ENCODE measurements around the gene ASS1.
"Not testable (repeated sequence)": the region's sequence is repeated elsewhere in the genome, so short reads cannot be mapped to it uniquely, and the experiment has no call there.

ASS1 gene

DNA sequence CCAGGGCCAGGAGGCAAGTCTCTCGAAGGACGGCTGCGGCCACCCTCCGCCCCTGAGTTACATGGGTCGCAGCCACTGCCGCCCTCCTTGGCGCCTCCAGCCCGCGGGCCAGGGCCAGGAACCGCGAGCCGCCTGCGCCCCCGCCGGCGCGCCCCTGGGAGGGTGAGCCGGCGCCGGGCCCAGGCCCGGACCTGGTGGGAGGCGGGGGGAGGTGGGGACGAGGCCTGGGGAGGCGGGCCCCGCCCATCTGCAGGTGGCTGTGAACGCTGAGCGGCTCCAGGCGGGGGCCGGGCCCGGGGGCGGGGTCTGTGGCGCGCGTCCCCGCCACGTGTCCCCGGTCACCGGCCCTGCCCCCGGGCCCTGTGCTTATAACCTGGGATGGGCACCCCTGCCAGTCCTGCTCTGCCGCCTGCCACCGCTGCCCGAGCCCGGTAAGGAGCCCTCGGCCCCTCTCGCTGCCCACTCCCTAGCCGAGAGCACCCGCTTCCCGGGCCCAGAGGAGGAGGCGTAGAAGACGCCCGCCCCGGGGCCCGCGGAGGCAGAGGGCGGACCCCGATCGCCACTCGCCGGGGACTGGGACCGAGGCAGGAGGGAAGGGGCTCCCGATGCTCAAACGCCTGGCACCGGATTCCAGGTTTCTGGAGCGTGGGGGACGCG, at the start of gene ASS1:
ASS1 (plus strand) TSS at position 397 of the 657 bp plus-strand sequence. CDS start 7,268 bp downstream, outside the sequence.
- DNase-seq, result peak; percentile 69

DNA sequence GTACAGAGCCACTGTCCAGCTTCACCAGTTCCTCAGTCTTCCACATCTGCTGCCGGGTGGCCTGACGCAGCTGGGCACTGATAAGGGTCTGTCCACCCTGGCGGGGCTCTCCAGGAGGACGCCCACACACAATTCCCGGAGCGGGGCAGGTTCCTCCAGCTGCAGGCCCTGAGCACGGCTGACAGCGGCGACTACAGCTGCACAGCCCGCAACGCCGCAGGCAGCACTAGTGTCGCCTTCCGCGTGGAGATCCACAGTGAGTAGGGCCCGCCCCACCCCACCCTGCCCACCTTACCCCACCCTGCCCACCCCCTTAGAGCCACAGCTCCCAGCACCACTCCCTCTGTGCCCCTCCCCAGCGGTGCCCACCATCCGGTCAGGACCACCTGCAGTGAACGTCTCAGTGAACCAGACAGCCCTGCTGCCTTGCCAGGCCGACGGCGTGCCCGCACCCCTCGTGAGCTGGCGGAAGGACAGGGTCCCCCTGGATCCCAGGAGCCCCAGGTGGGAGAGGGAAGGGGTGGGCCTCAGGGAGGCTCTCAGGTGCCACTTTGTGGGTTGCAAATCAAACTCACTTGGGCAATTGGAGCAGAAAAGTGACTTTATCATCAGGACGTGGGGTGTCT, 48.8 kb upstream of the ASS1 start:
- no peak for DNase-seq

DNA sequence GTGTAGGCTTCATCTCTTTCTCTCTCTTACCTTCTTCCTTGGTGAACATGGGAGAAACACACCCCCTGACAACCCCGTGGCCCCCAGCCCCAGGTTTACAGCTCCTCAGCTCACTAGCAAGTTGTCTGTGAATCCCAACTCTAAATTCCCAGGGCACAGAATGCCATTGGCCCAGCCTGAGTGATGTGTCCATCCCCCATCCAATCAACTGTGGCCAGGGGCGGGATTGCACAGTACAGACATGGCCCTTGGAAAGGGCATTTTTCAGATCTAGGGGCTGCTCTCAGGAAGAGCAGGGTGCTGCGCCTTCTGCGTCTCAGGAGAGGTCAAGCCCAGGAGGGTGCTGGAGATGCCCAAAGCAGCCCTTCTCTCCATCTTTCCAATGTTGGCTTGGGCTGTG, 48.2 kb upstream of the ASS1 start:
- no peak for DNase-seq

DNA sequence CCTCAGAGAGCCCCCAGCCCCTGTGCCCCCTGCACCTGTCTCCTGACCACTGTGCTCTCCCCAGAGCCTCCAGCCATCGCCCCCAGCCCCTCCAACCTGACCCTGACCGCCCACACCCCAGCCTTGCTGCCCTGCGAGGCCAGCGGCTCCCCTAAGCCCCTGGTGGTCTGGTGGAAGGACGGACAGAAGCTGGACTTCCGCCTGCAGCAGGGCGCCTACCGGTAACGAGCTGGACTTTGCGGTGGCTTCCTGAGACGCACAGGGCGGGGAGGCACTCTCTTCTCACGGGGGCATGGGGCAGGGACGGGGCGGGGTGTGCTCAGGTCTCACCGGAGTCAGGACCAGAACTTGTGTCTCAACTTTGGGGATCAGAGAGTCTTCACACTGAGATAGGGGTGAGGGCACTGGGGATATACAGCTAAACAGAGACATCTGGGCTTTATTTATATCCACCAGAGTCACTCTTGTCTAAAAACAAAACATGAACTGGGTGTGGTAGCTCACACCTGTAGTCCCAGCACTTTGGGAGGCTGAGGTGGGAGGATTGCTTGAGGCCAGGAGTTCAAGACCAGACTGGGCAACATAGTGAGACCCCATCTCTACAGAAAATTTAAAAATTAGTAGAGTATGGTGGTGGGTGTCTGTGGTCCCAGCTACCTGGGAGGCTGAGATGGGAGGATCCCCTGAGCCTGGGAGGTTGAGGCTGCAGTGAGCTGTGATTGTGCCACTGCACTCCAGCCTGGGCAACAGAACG, 46.1 kb upstream of the ASS1 start:
- DNase-seq, result no peak

DNA sequence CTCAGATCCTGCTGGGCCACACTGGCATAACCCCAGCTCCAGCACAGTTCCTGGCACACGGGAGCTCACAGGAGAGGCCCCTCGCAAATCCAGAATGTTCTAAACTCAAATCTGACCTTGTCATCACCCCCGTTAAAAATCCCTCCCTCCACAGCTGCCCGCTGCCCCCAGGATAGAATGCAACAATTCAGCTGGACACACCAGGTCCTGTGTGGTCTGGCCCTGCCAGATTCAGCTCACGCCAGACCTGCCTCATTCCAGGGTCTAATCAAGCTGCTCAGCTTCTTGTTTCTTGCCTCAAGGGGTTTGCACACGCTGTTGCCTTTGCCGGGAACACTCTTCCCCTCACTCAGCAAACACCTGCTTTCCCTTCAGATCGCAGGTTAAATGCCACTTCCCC, 45.0 kb upstream of the ASS1 start:
- DNase-seq, result no peak

DNA sequence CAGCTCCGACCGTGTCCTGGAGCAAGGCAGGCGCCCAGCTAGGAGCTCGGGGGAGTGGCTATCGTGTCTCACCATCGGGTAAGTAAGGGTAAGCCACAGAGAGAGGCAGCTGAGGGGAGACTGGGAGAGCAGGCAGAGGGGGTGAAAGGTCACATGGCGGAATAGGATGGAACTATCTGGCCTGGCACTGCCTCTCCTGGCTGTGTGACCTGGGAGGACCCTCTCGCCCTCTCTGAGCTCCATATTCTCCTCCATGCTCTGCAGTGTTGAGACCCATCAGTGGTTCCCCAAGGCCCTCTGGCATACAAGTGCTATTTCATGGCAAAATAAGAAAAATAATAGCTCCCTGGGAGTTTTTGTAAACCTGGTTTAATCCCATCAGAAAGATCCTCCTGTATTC, 43.9 kb upstream of the ASS1 start:
- no peak for DNase-seq

DNA sequence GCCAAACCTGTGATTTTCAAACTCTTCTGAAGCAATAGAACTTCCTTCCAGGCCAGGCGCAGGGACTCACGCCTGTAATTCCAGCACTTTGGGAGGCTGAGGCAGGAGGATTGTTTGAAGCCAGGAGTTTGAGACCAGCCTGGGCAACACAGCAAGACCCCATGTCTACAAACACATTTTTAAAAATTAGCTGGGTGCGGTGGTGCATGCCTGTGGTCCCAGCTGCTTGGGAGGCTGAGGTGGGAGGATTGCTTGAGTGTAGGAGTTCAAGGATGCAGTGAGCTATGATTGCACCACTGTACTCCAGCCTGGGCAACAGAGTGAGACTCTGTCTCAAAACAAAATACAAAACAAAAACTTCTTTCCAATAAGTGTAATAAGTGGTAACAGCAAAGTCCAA, 43.0 kb upstream of the ASS1 start:
- not testable (repeated sequence) for DNase-seq

DNA sequence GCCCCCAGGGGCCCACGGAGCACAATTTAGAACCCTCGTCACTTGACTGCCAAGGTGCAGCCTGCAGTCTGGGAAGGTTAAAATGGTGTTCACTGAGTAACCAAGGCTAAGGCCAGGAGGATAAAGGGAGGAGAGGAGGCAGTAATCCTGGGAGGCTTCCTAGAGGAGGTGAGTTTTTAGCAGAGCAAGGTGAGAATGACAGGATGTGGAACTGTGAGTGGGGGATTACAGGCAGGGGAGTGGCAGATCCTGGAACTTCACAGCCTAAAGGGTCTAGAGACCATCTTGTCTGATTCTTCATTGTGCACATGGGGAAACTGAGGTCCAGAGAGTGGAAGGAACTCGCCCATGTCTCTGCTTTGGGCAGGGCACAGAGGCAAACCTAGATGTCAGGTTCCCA, 42.5 kb upstream of the ASS1 start:
- no peak for DNase-seq

DNA sequence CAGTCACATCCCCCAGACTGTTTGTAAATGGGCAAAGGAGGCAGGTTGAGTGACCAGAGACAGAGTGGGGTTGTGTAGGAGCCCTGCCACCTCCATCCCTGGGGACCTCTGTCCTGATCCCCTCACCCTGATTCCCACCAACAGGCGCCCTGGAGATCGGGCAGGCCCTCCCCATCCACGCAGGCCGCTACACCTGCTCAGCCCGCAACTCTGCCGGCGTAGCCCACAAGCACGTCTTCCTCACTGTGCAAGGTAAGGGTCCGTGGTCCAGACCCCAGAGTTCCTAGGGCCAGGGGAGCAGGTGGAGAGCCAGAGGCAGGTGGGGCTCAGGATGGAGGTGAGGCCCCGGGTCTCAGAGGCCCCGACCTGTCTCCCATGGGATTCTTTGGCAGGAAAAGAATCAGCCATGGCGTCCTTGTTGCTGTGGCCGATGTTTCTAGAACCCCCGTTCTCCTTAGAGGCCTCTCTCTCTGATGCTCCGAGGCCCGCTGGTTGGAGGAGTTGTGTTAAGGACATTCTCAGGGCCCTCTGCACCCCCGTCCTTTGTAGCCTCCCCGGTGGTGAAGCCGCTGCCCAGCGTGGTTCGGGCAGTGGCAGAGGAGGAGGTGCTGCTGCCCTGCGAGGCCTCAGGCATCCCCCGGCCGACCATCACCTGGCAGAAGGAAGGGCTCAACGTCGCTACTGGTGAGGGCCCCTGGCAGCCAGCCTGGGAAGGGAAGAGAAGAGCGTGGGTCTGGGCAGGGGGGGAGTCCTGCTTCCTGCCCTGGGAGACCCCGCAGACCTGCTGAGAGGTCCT, 41.9 kb upstream of the ASS1 start:
- DNase-seq, result no peak

DNA sequence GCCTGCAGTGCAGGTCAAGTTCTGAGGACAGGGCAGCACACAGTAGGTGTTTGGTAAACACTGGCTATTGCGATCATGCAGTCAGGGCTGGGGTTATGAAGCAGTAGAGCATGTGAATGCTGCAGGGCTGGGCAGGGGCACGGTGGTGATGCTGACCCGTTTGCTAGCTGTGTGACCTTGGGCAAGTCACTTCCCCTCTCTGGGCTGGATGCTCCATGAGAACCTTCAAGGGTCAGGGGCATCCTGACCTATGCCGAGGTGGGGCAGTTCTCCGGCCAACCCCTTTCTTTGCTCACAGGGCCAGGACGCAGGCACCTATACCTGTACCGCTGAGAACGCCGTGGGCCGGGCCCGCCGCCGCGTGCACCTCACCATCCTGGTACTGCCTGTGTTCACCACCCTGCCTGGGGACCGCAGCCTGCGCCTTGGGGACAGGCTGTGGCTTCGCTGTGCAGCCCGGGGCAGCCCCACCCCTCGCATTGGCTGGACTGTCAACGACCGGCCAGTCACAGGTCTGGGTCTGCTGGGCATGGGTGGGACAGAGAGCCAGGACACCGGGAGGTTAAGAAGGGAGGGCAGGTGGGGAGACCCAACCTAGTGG, 39.0 kb upstream of the ASS1 start:
- DNase-seq, result no peak

DNA sequence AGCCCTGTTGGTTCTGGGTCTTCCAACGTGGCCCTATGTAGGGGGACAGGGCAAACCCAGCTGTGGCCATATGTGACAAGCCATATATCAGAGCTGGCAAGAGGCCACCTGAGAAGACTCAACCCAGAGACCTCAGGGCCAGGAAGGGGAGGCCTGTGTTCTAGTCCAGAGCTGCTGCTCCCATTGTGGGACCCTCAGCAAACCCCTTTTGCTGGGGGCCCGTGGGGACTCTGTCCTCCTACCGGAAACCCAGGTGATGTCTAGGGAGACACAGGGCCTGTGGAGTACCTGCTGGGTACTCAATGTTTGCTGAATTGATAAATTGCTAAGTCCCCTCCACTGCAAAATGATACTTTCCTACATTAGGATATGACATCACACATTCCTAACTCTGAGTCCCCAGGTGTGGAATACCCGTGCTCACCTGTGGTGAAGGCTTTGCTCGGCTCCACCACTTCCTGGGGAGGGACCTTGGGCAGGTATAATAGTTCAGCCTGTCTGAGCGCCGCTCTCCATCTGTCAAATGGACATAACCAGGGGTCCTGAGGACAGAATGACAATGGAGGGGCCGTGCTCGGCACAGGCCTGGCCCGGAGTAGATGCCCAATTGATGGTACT, 38.4 kb upstream of the ASS1 start:
- DNase-seq, result no peak

DNA sequence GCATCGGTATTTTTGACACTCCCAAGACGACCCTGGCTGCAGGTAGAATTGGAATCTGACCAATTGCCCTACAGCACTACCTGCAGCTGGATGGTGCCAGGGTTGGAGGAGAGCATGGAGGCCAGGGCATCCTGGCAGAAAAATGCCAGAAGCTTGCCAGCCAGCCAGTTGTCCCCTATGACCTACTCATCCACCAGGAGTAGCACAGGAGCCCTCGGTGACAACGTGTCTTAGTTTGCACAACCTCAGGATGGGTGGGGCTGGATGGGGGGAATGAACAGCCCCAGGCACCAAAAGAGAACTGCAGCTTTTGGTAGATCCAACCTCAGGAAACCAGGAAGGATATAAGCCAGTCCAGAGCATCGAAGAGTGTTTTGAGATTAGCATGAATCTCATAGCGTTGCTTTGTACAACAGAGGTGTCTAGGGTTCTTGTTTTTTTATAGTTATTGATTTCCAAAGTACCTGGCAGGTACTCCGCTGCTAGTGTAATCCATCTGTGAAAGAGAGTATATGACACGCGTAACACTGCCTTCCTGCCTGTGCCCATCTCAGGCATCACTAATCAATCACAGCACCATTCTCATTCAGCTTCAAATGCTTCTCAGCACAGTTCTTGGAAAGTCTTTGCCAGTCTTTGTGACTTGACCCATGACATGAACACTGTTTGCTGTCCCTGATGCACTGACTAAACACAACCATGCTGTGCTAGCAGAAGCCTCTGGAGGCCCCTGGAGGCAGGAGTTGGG, 36.7 kb upstream of the ASS1 start:
- no peak for DNase-seq

DNA sequence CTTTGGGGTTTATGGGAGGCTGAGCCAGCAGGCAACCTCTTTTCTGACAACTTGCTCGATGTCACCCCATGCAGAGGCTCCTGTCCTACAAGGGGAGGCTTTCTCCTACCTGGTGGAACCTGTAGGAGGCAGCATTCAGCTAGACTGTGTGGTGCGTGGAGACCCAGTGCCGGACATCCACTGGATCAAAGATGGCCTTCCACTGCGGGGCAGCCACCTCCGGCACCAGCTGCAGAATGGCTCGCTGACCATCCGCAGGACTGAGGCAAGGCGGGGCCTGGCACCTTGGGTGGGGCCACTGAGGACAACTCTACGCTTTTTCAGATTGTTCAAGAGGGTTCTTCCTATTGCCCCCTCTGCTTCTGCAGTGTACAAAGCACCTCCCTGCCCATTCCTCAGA, 36.1 kb upstream of the ASS1 start:
- no peak for DNase-seq

DNA sequence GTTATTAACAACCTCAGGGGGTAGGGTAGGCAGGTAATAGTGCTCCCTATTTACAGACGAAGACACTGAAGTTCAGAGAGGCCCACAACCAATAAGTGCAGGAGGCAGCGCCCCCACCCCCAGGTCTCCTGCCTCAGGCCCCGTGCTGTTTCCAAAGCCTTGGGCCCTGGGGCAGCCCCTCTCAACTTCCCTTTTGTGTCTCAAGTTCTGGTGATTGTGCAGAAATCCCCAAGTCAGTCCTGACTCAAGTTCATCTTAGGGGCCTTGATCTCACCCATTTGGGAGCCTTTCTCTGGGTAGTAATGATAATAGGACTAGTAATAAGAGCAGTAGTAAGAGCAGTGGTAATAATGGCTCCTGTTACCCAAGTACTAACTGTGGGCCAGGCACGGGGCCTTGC, 35.5 kb upstream of the ASS1 start:
- no peak for DNase-seq

DNA sequence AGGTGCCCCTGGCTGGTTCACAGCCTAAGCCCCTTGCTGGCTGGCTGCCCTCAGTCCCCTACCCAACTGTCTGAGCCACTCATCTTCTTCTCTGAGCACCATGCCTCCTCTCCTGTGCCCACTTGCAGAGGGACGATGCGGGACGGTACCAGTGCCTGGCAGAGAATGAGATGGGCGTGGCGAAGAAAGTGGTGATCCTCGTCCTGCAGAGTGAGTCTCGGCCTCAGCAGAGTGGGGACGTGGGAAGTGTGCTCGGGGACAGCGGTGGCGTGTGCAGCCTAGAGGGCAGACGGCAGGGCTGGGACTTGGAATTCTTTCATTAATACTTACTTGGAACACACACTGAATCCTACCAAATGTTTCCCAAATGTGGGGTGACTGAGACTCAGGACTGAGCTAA, 34.3 kb upstream of the ASS1 start:
- DNase-seq, result no peak

DNA sequence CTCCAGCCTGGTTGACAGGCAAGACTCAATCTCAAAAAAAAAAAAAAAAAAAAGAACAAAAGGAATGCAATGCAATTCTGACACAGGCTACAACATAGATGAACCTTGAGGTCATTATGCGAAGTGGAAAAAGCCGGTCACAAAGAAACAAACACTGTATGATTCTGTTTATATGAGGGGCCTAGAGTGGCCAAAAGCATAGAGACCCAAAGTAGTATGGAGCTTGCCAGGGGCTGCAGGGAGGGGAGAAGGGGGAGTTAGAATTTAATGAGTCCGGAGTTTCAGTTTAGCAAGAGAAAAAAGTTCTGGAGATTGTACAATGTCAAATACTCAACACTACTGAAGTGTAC, 33.2 kb upstream of the ASS1 start:
- DNase-seq, result no peak

DNA sequence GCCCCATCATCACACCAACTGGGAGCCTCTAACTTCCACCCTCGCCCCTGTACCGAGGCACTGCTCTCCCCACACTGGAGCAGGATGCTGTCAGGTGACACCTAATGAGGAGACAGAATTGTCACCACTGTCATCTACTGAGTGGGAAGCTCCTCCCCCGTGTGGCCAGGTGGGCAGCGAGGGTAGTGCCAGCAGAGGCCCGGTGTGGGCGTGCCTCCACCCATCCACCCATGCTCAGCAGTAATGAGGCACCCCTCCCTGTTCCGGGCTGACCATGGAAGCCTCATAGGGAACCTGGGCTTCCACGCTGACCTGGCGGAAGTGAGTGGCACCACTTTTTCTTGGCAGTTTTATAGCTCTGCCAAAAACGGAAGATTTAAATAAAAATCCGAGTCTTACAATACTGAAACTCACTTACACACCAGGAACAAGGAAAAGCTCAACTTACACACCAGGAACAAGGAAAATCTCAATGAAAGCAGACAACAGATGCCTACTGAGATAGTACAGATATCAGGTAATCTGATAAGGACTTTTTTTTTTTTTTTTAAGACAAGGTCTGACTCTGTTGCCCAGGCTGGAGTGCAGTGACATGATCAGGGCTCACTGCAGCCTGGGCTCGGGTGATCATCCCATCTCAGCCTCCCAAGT, 30.6 kb upstream of the ASS1 start:
- DNase-seq, result no peak

DNA sequence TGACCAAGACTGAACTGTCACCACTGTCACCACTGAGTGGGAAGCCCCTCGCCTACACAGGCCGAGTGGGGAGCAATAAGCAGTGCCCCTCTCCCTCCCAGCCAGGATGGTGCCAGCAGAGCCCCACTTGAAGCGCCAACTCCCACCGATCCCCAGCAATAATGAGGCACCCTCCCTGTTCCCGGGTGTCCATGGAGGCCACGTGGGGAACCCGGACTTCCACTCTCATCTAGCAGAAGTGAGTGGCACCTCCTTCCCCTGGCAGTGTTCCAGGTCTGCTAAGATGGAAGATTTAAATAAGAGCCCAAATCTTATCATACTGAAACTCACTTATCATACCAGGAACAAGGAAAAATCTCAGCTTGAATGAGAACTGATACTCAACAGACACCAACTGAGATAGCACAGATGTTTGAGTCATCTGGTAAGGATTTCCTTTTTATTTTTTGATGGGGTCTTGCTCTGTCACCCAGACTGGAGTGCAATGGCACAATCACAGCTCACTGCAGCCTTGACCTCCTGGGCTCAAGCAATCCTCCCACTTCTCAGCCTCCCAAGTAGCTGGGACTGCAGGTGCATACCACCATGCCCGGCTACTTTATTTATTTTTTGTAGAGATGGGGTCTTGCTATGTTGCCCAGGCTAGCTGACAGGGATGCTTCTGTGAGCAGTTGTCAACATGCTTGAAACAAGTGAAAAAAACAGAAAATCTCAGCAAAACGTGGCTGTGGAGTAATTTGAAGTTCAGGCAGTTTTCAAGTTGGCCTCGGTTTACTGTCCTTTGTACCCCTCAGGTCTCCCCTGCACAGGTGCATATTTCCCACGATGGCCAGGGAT, 29.6 kb upstream of the ASS1 start:
- no peak for DNase-seq

DNA sequence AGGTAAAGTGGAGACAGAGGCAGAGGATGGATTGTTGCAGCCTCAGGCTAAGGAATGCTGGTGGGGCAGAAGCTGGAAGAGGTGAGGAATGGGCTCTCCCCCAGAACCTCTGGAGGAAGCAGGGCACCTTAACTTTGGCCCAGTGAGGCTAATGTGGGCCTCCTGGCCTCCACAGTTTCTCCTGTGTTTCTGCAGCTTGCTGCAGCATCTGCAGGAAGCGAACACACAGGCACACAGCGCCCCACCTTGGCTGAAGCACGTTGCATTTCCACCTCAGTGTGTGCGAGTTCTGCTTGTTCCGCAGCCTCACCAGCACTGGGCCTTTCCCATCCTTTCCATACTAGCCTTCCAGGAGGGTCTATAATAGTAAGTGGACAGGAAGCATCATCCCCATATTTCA, 27.2 kb upstream of the ASS1 start:
- no peak for DNase-seq

DNA sequence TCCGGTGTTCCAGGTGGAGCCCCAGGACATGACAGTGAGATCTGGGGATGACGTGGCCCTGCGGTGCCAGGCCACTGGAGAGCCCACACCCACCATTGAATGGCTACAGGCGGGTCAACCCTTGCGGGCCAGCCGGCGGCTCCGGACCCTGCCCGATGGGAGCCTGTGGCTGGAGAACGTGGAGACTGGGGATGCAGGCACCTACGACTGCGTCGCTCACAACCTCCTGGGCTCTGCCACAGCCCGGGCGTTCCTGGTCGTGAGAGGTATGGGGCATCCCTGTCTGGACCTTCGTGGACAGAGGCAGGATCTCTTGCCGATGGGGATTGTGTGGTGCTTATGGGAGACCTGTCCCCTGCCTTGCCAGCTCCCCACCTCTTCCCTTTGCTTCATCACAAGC, 26.0 kb upstream of the ASS1 start:
- no peak for DNase-seq
